Lower leg skin (tissue), 4 donors: ENCODE results near the gene CLEC4M. TPM values are rescaled to one million over a fixed set of nuclear protein-coding genes. Genes with fewer than 3 reads are reported as not detected.
"Not testable (repeated sequence)": the region's sequence is repeated elsewhere in the genome, so short reads cannot be mapped to it uniquely, and the experiment has no call there.

ENCODE experiments used
- DNase-seq, 2 donors: peaks; one replicate each; pipeline ENCODE4 v3.0.0-alpha.2; 2019; ENCODE audit warnings: low spot score in 2 of 2
- H3K4me3 ChIP-seq: fragments of 200-600 bp; sonication (generic); 2 replicates; pipeline ENCODE4 v1.5.1; 2017; ENCODE audit warnings: mild to moderate bottlenecking, low read depth; ENCODE audit not compliant: poor library complexity, severe bottlenecking
- CTCF ChIP-seq, 3 donors: fragments of 450-650 bp; IDR thresholded peaks; one replicate each; pipeline ENCODE4 v1.5.1; 2016; ENCODE audit warnings: antibody characterized with exemption in 3 of 3, mild to moderate bottlenecking in 3 of 3, moderate library complexity in 2 of 3
- POLR2A ChIP-seq, 2 donors: fragments of 450-650 bp; IDR thresholded peaks; one replicate each; pipeline ENCODE4 v1.6.1; 2016 to 2017; ENCODE audit warnings: antibody characterized with exemption in 2 of 2, mild to moderate bottlenecking in 1 of 2, moderate library complexity in 1 of 2
- WGBS, 2 donors: methylation state at CpG; one replicate each; pipeline ENCODE4 v1.1.5; 2018; 5-methylcytosine and 5-hydroxymethylcytosine counted together
- intact Hi-C: fragments of 100-400 bp; cut with DNase I; formaldehyde crosslinking; loops from one replicate; pipeline ENCODE4 v1.15.0; 2023; ENCODE audit warnings: low total_unique reads
- total RNA-seq, 4 donors: library from RNA; depleted of rRNA; stranded (reverse); fragments of >200 nt; gene quantifications; one replicate each; pipeline ENCODE4 v1.1.0, GENCODE V29; 2016

CLEC4M gene
- total RNA-seq, 4 donors from 2014 or later: not detected

GRCh38 chr19:7790416-7790815 lies 27.4 kb downstream of the CLEC4M start:
- intact Hi-C loops: no loop called here
- 78 to 87% methylated on average over 14 of the region's 14 CpGs for whole genome bisulfite sequencing, 2 donors
- H3K4me3 ChIP-seq: no peak overlapping the region
- TF ChIP-seq CTCF (IDR thresholded peaks at IDR 0.05): no peak
- TF ChIP-seq POLR2A (IDR thresholded peaks at IDR 0.05): no peak
- DNase-seq: no peak

- intact Hi-C loops: no loop called here
- no peak for DNase-seq
- TF ChIP-seq CTCF (IDR thresholded peaks at IDR 0.05) (no peak), POLR2A (IDR thresholded peaks at IDR 0.05) (no peak)
- H3K4me3 ChIP-seq: no peak overlapping the region
- 19 to 26% methylated on average over 7 of the region's 7 CpGs for WGBS, 2 donors
Measured at GRCh38 chr19:7792281-7792680, 29.2 kb downstream of the CLEC4M start.

GRCh38 chr19:7792701-7793100 lies 29.7 kb downstream of the CLEC4M start:
- DNase-seq, intact Hi-C loops: not testable (repeated sequence)
- 67 to 80% methylated on average over 7 of the region's 7 CpGs for WGBS, 2 donors

GRCh38 chr19:7793493-7793892 lies 30.4 kb downstream of the CLEC4M start:
- WGBS, 2 donors: 79 to 80% methylated on average over 3 of the region's 3 CpGs
- no peak overlapping the region for H3K4me3 ChIP-seq
- TF ChIP-seq CTCF (IDR thresholded peaks at IDR 0.05) (no peak), POLR2A (IDR thresholded peaks at IDR 0.05) (no peak)
- DNase-seq: no peak
- intact Hi-C loops: no loop called here

More at GRCh38 chr19:7792701-7793100, 29.7 kb downstream of the CLEC4M start:
- not testable (repeated sequence) for H3K4me3 ChIP-seq

- no peak overlapping the region for H3K4me3 ChIP-seq
- TF ChIP-seq CTCF (IDR thresholded peaks at IDR 0.05) (no peak), POLR2A (IDR thresholded peaks at IDR 0.05) (no peak)
- 75 to 78% methylated on average over 8 of the region's 8 CpGs for WGBS, 2 donors
- intact Hi-C loops: no loop called here
- DNase-seq: no peak
Measured at GRCh38 chr19:7795555-7796161, 32.6 kb downstream of the CLEC4M start.

- peak; percentile 64 to 92 for DNase-seq
- 1% methylated on average over 33 to 34 of the region's 34 CpGs for WGBS, 2 donors
- intact Hi-C loops: no loop called here
- H3K4me3 ChIP-seq: no peak overlapping the region
- TF ChIP-seq CTCF (IDR thresholded peaks at IDR 0.05): no peak
- no peak for TF ChIP-seq POLR2A (IDR thresholded peaks at IDR 0.05)
Measured at GRCh38 chr19:7799640-7800355, 36.8 kb downstream of the CLEC4M start.
